HCT116 (cell line): ENCODE measurements around the gene SOD1. TPM values are rescaled to one million over a fixed set of nuclear protein-coding genes. Genes with fewer than 3 reads are reported as not detected.

Experiments
- ATAC-seq: fragments of 200-7000 bp; cut with Tn5 transposase; 2 replicates; pipeline ENCODE4 v1.9.1; 2020; ENCODE audit warnings: mild to moderate bottlenecking, moderate library complexity
- BruUV-seq: library from RNA; stranded (reverse); fragments of 400-500 nt; replicated peaks from 2 replicates; lab custom pipeline; 2021; lab: Mats Ljungman, UMichigan
- CTCF ChIA-PET: fragments of 300-600 bp; sonication (Branson Sonifier 250); formaldehyde crosslinking; loops from one replicate; lab custom pipeline; 2021; ENCODE audit warnings: antibody characterized with exemption; lab: Charles Lee
- POLR2A ChIA-PET: fragments of 300-600, 350-600 bp; sonication (Branson Sonifier 250); formaldehyde crosslinking; loops from one replicate; lab custom pipeline; 2021; ENCODE audit warnings: antibody characterized with exemption; lab: Charles Lee
- RAD21 ChIA-PET, 2 experiments: fragments of 300-600 bp; sonication (Branson Sonifier 250); formaldehyde crosslinking; loops; one replicate each; lab custom pipeline; 2023; ENCODE audit warnings: low total read pairs in 2 of 2; ENCODE audit not compliant: uncharacterized antibody in 2 of 2, unreplicated experiment in 2 of 2, low non-redundant PET in 1 of 2; lab: Charles Lee
- DNase-seq: peaks from one replicate; pipeline ENCODE4 v3.0.0-alpha.2; 2010; ENCODE audit warnings: low read depth, low spot score
- H2AFZ ChIP-seq: fragments of 200-600 bp; shearing (Covaris generic), sonication (generic); 2 replicates; pipeline ENCODE4 v1.6.1; 2017; ENCODE audit warnings: low read depth, mixed run types, mixed read lengths, antibody characterized with exemption, low read length; ENCODE audit not compliant: poor library complexity, severe bottlenecking
- H3K27ac ChIP-seq: 2 replicates; pipeline ENCODE4 v1.5.1; 2012; ENCODE audit warnings: low read depth, low read length
- H3K27me3 ChIP-seq: fragments of 200-600 bp; sonication (generic); 2 replicates; pipeline ENCODE4 v1.6.1; 2016; ENCODE audit warnings: mixed run types, low read length, mixed read lengths; ENCODE audit not compliant: insufficient read depth
- H3K36me3 ChIP-seq, 2 experiments: fragments of 200-500 bp in 1 of 2; fragments of 200-600 bp in 1 of 2; sonication (Bioruptor generic) in 1 of 2; sonication (generic) in 1 of 2; 2 replicates each; pipeline versions ENCODE4 v1.5.1 to v1.6.1; 2014 to 2016; ENCODE audit warnings: low read length in 2 of 2, inconsistent platforms in 1 of 2, mixed read lengths in 1 of 2, mixed run types in 1 of 2; ENCODE audit not compliant: insufficient read depth in 2 of 2, control insufficient read depth in 1 of 2
- H3K4me1 ChIP-seq, 2 experiments: fragments of 200-600 bp in 1 of 2; sonication (generic) in 1 of 2; 2 replicates each; pipeline versions ENCODE4 v1.5.1 to v1.6.1; 2012 to 2017; ENCODE audit warnings: low read length in 2 of 2, inconsistent platforms in 1 of 2, mild to moderate bottlenecking in 1 of 2, mixed read lengths in 1 of 2, mixed run types in 1 of 2, moderate library complexity in 1 of 2; ENCODE audit not compliant: insufficient read depth in 2 of 2, control insufficient read depth in 1 of 2
- H3K4me2 ChIP-seq: fragments of 200-600 bp; sonication (generic); 2 replicates; pipeline ENCODE4 v1.6.1; 2017; ENCODE audit warnings: mixed run types, low read length, mixed read lengths
- H3K4me3 ChIP-seq, 2 experiments: fragments of 200-600 bp in 1 of 2; sonication (generic) in 1 of 2; replicated peaks in 1 of 2; 2 replicates each; pipeline ENCODE4 v1.5.1; 2011 to 2016; ENCODE audit warnings: low read length in 2 of 2, control low read depth in 1 of 2, low read depth in 1 of 2, mild to moderate bottlenecking in 1 of 2, mixed read lengths in 1 of 2, mixed run types in 1 of 2
- H3K79me2 ChIP-seq: fragments of 200-600 bp; sonication (generic); 2 replicates; pipeline ENCODE4 v1.6.1; 2017; ENCODE audit warnings: mild to moderate bottlenecking, mixed run types, low read length, moderate library complexity, mixed read lengths; ENCODE audit not compliant: insufficient read depth
- H3K9ac ChIP-seq: fragments of 200-600 bp; sonication (generic); 2 replicates; pipeline ENCODE4 v1.6.1; 2016; ENCODE audit warnings: low read length, mixed read lengths
- H3K9me2 ChIP-seq: fragments of 200-600 bp; sonication (generic), shearing (Covaris generic); 2 replicates; pipeline ENCODE4 v1.6.1; 2017; ENCODE audit warnings: mixed run types, mild to moderate bottlenecking, moderate library complexity; ENCODE audit not compliant: insufficient read depth
- H3K9me3 ChIP-seq, 2 experiments: fragments of 200-500 bp in 1 of 2; fragments of 200-600 bp in 1 of 2; sonication (Bioruptor generic) in 1 of 2; sonication (generic) in 1 of 2; 2 replicates each; pipeline ENCODE4 v1.6.1; 2014 to 2017; ENCODE audit warnings: low read length in 2 of 2, mixed read lengths in 2 of 2, inconsistent platforms in 1 of 2, low read depth in 1 of 2, mild to moderate bottlenecking in 1 of 2, mixed run types in 1 of 2, moderate library complexity in 1 of 2; ENCODE audit not compliant: control insufficient read depth in 1 of 2, insufficient read depth in 1 of 2
- H4K20me1 ChIP-seq: fragments of 200-600 bp; sonication (generic), shearing (Covaris generic); 2 replicates; pipeline ENCODE4 v1.6.1; 2017; ENCODE audit warnings: mixed run types, mild to moderate bottlenecking, moderate library complexity; ENCODE audit not compliant: insufficient read depth
- EGR1 ChIP-seq: IDR thresholded peaks from 2 replicates; pipeline ENCODE4 v1.6.1; 2012; ENCODE audit warnings: low read depth
- EZH2 ChIP-seq: fragments of 200-600 bp; sonication (generic); IDR thresholded peaks from 2 replicates; pipeline ENCODE4 v1.6.1; 2017; ENCODE audit warnings: antibody characterized with exemption, mixed run types
- JUND ChIP-seq: IDR thresholded peaks from 2 replicates; pipeline ENCODE4 v1.6.1; 2012
- POLR2A ChIP-seq: IDR thresholded peaks from 2 replicates; pipeline ENCODE4 v1.7.0; 2011; ENCODE audit warnings: borderline replicate concordance; ENCODE audit not compliant: insufficient read depth, insufficient read length; ENCODE audit errors: extremely low read depth
- RAD21 ChIP-seq: IDR thresholded peaks from 2 replicates; pipeline ENCODE4 v1.6.1; 2012; ENCODE audit warnings: low read depth, mild to moderate bottlenecking
- SRF ChIP-seq: IDR thresholded peaks from 2 replicates; pipeline ENCODE4 v1.6.1; 2012; ENCODE audit warnings: low read depth
- TCF7L2 ChIP-seq: IDR thresholded peaks from 2 replicates; pipeline ENCODE4 v1.7.0; 2011; ENCODE audit warnings: borderline replicate concordance, inconsistent platforms; ENCODE audit not compliant: insufficient read depth, insufficient read length; ENCODE audit errors: extremely low read depth
- ZFX ChIP-seq: fragments of 450-650 bp; IDR thresholded peaks from 2 replicates; pipeline ENCODE4 v1.6.1; 2017
- intact Hi-C: fragments of 100-400 bp; cut with micrococcal nuclease; formaldehyde crosslinking; loops from 2 replicates; pipeline ENCODE4 v1.10.0; 2022
- total RNA-seq: library from RNA; stranded (reverse); gene quantifications from one replicate; pipeline ENCODE4 v1.2.1, GENCODE V29; 2021; ENCODE audit not compliant: unreplicated experiment
- TF ChIP-seq, protein P1 (sequence below): IDR thresholded peaks from 2 replicates; pipeline ENCODE4 v1.6.1; 2012
- TF ChIP-seq, protein P2 (sequence below), 3 experiments: fragments of 200-600 bp in 1 of 3; sonication (generic) in 1 of 3; IDR thresholded peaks in 2 of 3; conservative IDR thresholded peaks in 1 of 3; 2 replicates each; pipeline ENCODE4 v1.5.1; 2012 to 2017; ENCODE audit warnings: low read depth in 2 of 3, low read length in 2 of 3, antibody characterized with exemption in 1 of 3, borderline replicate concordance in 1 of 3, control low read depth in 1 of 3, mild to moderate bottlenecking in 1 of 3, mixed read lengths in 1 of 3, mixed run types in 1 of 3, moderate library complexity in 1 of 3; ENCODE audit not compliant: insufficient read depth in 1 of 3

The SOD1 gene
- total RNA-seq, 1 experiment from 2014 or later, result 419 TPM

DNA sequence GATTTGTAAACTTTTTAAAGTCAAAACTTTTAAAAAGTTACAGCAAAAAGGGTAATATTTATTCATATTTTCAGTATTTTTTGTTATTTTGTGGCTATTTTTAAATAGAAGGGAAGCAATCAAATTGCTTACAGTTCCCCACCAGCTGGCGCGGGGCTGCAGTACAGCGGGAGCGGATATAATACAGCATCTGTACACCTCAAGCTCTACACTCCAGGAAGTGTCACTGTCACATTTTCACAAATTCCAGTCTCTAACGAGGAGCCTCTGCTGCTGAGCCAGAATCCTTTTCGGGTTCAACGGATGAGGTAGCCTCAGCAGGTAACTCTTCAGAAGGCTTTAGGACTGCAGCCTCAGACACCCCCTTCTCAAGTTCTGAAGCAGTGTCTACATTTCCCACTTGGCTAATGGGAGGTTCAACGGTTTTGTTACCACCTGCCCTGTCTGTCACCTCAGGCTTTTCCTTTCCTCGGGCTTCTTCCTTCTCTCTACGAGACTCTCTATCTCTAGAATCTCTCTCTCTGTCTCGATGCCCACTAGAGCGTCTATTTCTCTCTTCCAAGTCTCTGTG is 11.7 kb downstream of the SOD1 start:
- no peak overlapping the region for H2AFZ ChIP-seq
- H3K27ac ChIP-seq, result no peak overlapping the region
- no peaks in the 10 kb centered on the region for H3K27me3 ChIP-seq
- H3K9ac ChIP-seq, result no peak overlapping the region
- TSS peak; percentile 24 for BruUV-seq
- no peak for DNase-seq
- peaks cover 12% of the 10 kb centered on the region for H3K79me2 ChIP-seq
- H3K36me3 ChIP-seq, result peaks cover 29 to 32% of the 10 kb centered on the region in 2 experiments; a peak in 3 of 4 replicates
- H3K4me1 ChIP-seq, result no peaks in the 10 kb centered on the region
- no peaks in the 10 kb centered on the region for H3K9me2 ChIP-seq
- no peaks in the 10 kb centered on the region for H3K9me3 ChIP-seq
- no peak overlapping the region for H3K4me3 ChIP-seq
- H4K20me1 ChIP-seq, result peaks cover 3% of the 10 kb centered on the region; the same call in 1 of the 2 replicates
- CTCF ChIA-PET, result no interaction called here
- ATAC-seq, result no peak
- POLR2A ChIA-PET, result no interaction called here
- RAD21 ChIA-PET, result no interaction called here
- TF ChIP-seq EZH2, result no peak
- TF ChIP-seq POLR2A, result no peak
- no peak for TF ChIP-seq TCF7L2
- TF ChIP-seq JUND, result no peak
- TF ChIP-seq, protein P1, sequence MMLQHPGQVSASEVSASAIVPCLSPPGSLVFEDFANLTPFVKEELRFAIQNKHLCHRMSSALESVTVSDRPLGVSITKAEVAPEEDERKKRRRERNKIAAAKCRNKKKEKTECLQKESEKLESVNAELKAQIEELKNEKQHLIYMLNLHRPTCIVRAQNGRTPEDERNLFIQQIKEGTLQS, result no peak
- no peak for TF ChIP-seq RAD21
- TF ChIP-seq EGR1, result no peak
- no peak for TF ChIP-seq SRF
- TF ChIP-seq, protein P2, sequence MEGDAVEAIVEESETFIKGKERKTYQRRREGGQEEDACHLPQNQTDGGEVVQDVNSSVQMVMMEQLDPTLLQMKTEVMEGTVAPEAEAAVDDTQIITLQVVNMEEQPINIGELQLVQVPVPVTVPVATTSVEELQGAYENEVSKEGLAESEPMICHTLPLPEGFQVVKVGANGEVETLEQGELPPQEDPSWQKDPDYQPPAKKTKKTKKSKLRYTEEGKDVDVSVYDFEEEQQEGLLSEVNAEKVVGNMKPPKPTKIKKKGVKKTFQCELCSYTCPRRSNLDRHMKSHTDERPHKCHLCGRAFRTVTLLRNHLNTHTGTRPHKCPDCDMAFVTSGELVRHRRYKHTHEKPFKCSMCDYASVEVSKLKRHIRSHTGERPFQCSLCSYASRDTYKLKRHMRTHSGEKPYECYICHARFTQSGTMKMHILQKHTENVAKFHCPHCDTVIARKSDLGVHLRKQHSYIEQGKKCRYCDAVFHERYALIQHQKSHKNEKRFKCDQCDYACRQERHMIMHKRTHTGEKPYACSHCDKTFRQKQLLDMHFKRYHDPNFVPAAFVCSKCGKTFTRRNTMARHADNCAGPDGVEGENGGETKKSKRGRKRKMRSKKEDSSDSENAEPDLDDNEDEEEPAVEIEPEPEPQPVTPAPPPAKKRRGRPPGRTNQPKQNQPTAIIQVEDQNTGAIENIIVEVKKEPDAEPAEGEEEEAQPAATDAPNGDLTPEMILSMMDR (IDR thresholded peaks at IDR 0.05 in 2 of 3, conservative IDR thresholded peaks at IDR 0.05 in 1 of 3; ENCODE audit: borderline replicate concordance in 1 of 3, insufficient read depth in 1 of 3, low read depth in 2 of 3, low read length in 2 of 3), result no peak
- TF ChIP-seq ZFX, result no peak
- intact Hi-C loops, result no loop called here
- H3K4me2 ChIP-seq, result no peak overlapping the region
